ENCODE measurements around the gene EIF4A2.
A peak's percentile ranks its signal among the peaks of the same experiment; 100 is the strongest.

Gene EIF4A2

GRCh38 chr3:186784820-186785494, 1.6 kb downstream of the EIF4A2 start:
- Histone ChIP-seq H3K9ac (ENCODE audit: low read depth in 1 of 2, low read length in 2 of 2) (peak overlapping the region; percentile 99 to 100), H3K27ac (ENCODE audit: low read depth in 2 of 2, low read length in 2 of 2) (no peak overlapping the region), H3K9me3 (ENCODE audit: control insufficient read depth in 2 of 2, low read length in 2 of 2) (no peaks in the 10 kb centered on the region), H3K36me3 (ENCODE audit: control insufficient read depth in 2 of 2, insufficient read depth in 2 of 2, low read length in 2 of 2) (peaks cover 57% of the 10 kb centered on the region in 2 donors), H3K27me3 (ENCODE audit: control insufficient read depth in 2 of 2, insufficient read depth in 2 of 2, low read length in 2 of 2) (no peaks in the 10 kb centered on the region), H3K4me1 (ENCODE audit: control insufficient read depth in 2 of 2, insufficient read depth in 2 of 2, low read length in 2 of 2) (peaks cover 24 to 27% of the 10 kb centered on the region in 2 donors), H3K4me3 (ENCODE audit: low read length in 2 of 2) (peak overlapping the region; percentile 98 to 99)

- H3K27ac ChIP-seq (ENCODE audit: low read depth in 2 of 2, low read length in 2 of 2) = no peak overlapping the region
- H3K4me1 ChIP-seq (ENCODE audit: control insufficient read depth in 2 of 2, insufficient read depth in 2 of 2, low read length in 2 of 2) = peaks cover 24 to 27% of the 10 kb centered on the region in 2 donors
- H3K27me3 ChIP-seq (ENCODE audit: control insufficient read depth in 2 of 2, insufficient read depth in 2 of 2, low read length in 2 of 2) = no peaks in the 10 kb centered on the region
- no peaks in the 10 kb centered on the region for H3K9me3 ChIP-seq (ENCODE audit: control insufficient read depth in 2 of 2, low read length in 2 of 2)
- peak overlapping the region; percentile 98 to 99 for H3K4me3 ChIP-seq (ENCODE audit: low read length in 2 of 2)
- peak overlapping the region; percentile 18 to 99 for H3K9ac ChIP-seq (ENCODE audit: low read depth in 1 of 2, low read length in 2 of 2)
- H3K36me3 ChIP-seq (ENCODE audit: control insufficient read depth in 2 of 2, insufficient read depth in 2 of 2, low read length in 2 of 2) = peaks cover 59 to 62% of the 10 kb centered on the region in 2 donors
These were observed 2.2 kb downstream of the EIF4A2 start for GRCh38 chr3:186785495-186786018.

GRCh38 chr3:186786922-186787321, 3.5 kb downstream of the EIF4A2 start:
- no peak overlapping the region for H3K27ac ChIP-seq (ENCODE audit: low read depth in 2 of 2, low read length in 2 of 2)

GRCh38 chr3:186787642-186788481, 4.5 kb downstream of the EIF4A2 start:
- no peaks in the 10 kb centered on the region for H3K27me3 ChIP-seq (ENCODE audit: control insufficient read depth in 2 of 2, insufficient read depth in 2 of 2, low read length in 2 of 2)
- peaks cover 59 to 62% of the 10 kb centered on the region in 2 donors for H3K36me3 ChIP-seq (ENCODE audit: control insufficient read depth in 2 of 2, insufficient read depth in 2 of 2, low read length in 2 of 2)
- H3K9ac ChIP-seq (ENCODE audit: low read depth in 1 of 2, low read length in 2 of 2) = no peak overlapping the region
- H3K4me1 ChIP-seq (ENCODE audit: control insufficient read depth in 2 of 2, insufficient read depth in 2 of 2, low read length in 2 of 2) = peaks cover 24 to 27% of the 10 kb centered on the region in 2 donors
- H3K4me3 ChIP-seq (ENCODE audit: low read length in 2 of 2) = peak overlapping the region in 1 of 2 donors; percentile 27
- H3K27ac ChIP-seq (ENCODE audit: low read depth in 2 of 2, low read length in 2 of 2) = no peak overlapping the region
- no peaks in the 10 kb centered on the region for H3K9me3 ChIP-seq (ENCODE audit: control insufficient read depth in 2 of 2, low read length in 2 of 2)

More at GRCh38 chr3:186786922-186787321, 3.5 kb downstream of the EIF4A2 start:
- peaks cover 59 to 62% of the 10 kb centered on the region in 2 donors for H3K36me3 ChIP-seq (ENCODE audit: control insufficient read depth in 2 of 2, insufficient read depth in 2 of 2, low read length in 2 of 2)
- no peaks in the 10 kb centered on the region for H3K27me3 ChIP-seq (ENCODE audit: control insufficient read depth in 2 of 2, insufficient read depth in 2 of 2, low read length in 2 of 2)
- no peaks in the 10 kb centered on the region for H3K9me3 ChIP-seq (ENCODE audit: control insufficient read depth in 2 of 2, low read length in 2 of 2)
- peak overlapping the region; percentile 27 to 38 for H3K4me3 ChIP-seq (ENCODE audit: low read length in 2 of 2)
- peaks cover 24 to 27% of the 10 kb centered on the region in 2 donors for H3K4me1 ChIP-seq (ENCODE audit: control insufficient read depth in 2 of 2, insufficient read depth in 2 of 2, low read length in 2 of 2)
- no peak overlapping the region for H3K9ac ChIP-seq (ENCODE audit: low read depth in 1 of 2, low read length in 2 of 2)

GRCh38 chr3:186788482-186789370, 5.3 kb downstream of the EIF4A2 start:
- Histone ChIP-seq H3K4me1 (ENCODE audit: control insufficient read depth in 2 of 2, insufficient read depth in 2 of 2, low read length in 2 of 2) (peaks cover 24 to 27% of the 10 kb centered on the region in 2 donors), H3K27me3 (ENCODE audit: control insufficient read depth in 2 of 2, insufficient read depth in 2 of 2, low read length in 2 of 2) (no peaks in the 10 kb centered on the region), H3K9me3 (ENCODE audit: control insufficient read depth in 2 of 2, low read length in 2 of 2) (no peaks in the 10 kb centered on the region), H3K27ac (ENCODE audit: low read depth in 2 of 2, low read length in 2 of 2) (no peak overlapping the region), H3K36me3 (ENCODE audit: control insufficient read depth in 2 of 2, insufficient read depth in 2 of 2, low read length in 2 of 2) (peaks cover 59 to 62% of the 10 kb centered on the region in 2 donors), H3K4me3 (ENCODE audit: low read length in 2 of 2) (no peak overlapping the region), H3K9ac (ENCODE audit: low read depth in 1 of 2, low read length in 2 of 2) (no peak overlapping the region)

GRCh38 chr3:186789554-186790260, 6.3 kb downstream of the EIF4A2 start:
- no peak overlapping the region for H3K4me3 ChIP-seq (ENCODE audit: low read length in 2 of 2)
- H3K9ac ChIP-seq (ENCODE audit: low read depth in 1 of 2, low read length in 2 of 2) = no peak overlapping the region
- peaks cover 24 to 25% of the 10 kb centered on the region in 2 donors for H3K4me1 ChIP-seq (ENCODE audit: control insufficient read depth in 2 of 2, insufficient read depth in 2 of 2, low read length in 2 of 2)
- H3K36me3 ChIP-seq (ENCODE audit: control insufficient read depth in 2 of 2, insufficient read depth in 2 of 2, low read length in 2 of 2) = peaks cover 52 to 59% of the 10 kb centered on the region in 2 donors
- H3K9me3 ChIP-seq (ENCODE audit: control insufficient read depth in 2 of 2, low read length in 2 of 2) = no peaks in the 10 kb centered on the region
- H3K27me3 ChIP-seq (ENCODE audit: control insufficient read depth in 2 of 2, insufficient read depth in 2 of 2, low read length in 2 of 2) = no peaks in the 10 kb centered on the region
- no peak overlapping the region for H3K27ac ChIP-seq (ENCODE audit: low read depth in 2 of 2, low read length in 2 of 2)

GRCh38 chr3:186790261-186790981, 7.0 kb downstream of the EIF4A2 start:
- Histone ChIP-seq H3K27me3 (ENCODE audit: control insufficient read depth in 2 of 2, insufficient read depth in 2 of 2, low read length in 2 of 2) (no peaks in the 10 kb centered on the region), H3K27ac (ENCODE audit: low read depth in 2 of 2, low read length in 2 of 2) (no peak overlapping the region), H3K4me3 (ENCODE audit: low read length in 2 of 2) (no peak overlapping the region), H3K9me3 (ENCODE audit: control insufficient read depth in 2 of 2, low read length in 2 of 2) (no peaks in the 10 kb centered on the region), H3K4me1 (ENCODE audit: control insufficient read depth in 2 of 2, insufficient read depth in 2 of 2, low read length in 2 of 2) (peaks cover 18 to 24% of the 10 kb centered on the region in 2 donors), H3K9ac (ENCODE audit: low read depth in 1 of 2, low read length in 2 of 2) (no peak overlapping the region), H3K36me3 (ENCODE audit: control insufficient read depth in 2 of 2, insufficient read depth in 2 of 2, low read length in 2 of 2) (peaks cover 45 to 52% of the 10 kb centered on the region in 2 donors)

GRCh38 chr3:186798239-186798874, 15.0 kb downstream of the EIF4A2 start:
- Histone ChIP-seq H3K36me3 (ENCODE audit: control insufficient read depth in 2 of 2, insufficient read depth in 2 of 2, low read length in 2 of 2) (peaks cover 0 to 11% of the 10 kb centered on the region in 2 donors), H3K27ac (ENCODE audit: low read depth in 2 of 2, low read length in 2 of 2) (no peak overlapping the region), H3K9ac (ENCODE audit: low read depth in 1 of 2, low read length in 2 of 2) (no peak overlapping the region), H3K4me1 (ENCODE audit: control insufficient read depth in 2 of 2, insufficient read depth in 2 of 2, low read length in 2 of 2) (no peaks in the 10 kb centered on the region), H3K27me3 (ENCODE audit: control insufficient read depth in 2 of 2, insufficient read depth in 2 of 2, low read length in 2 of 2) (no peaks in the 10 kb centered on the region), H3K4me3 (ENCODE audit: low read length in 2 of 2) (no peak overlapping the region), H3K9me3 (ENCODE audit: control insufficient read depth in 2 of 2, low read length in 2 of 2) (no peaks in the 10 kb centered on the region)
